BLaER1 (cell line): ENCODE data around the gene ARHGEF11.

Source experiments
- H3K27ac ChIP-seq: shearing (Covaris generic); formaldehyde crosslinking; 2 replicates; pipeline ENCODE4 v1.8.1; 2022
- H3K27me3 ChIP-seq: shearing (Covaris generic); formaldehyde crosslinking; 2 replicates; pipeline ENCODE4 v1.8.1; 2022
- H3K36me3 ChIP-seq: shearing (Covaris generic); formaldehyde crosslinking; 2 replicates; pipeline ENCODE4 v1.8.1; 2022
- H3K4me1 ChIP-seq: shearing (Covaris generic); formaldehyde crosslinking; 2 replicates; pipeline ENCODE4 v1.8.1; 2022
- H3K4me2 ChIP-seq: shearing (Covaris generic); formaldehyde crosslinking; 2 replicates; pipeline ENCODE4 v1.8.1; 2022
- H3K4me3 ChIP-seq: shearing (Covaris generic); formaldehyde crosslinking; 2 replicates; pipeline ENCODE4 v1.8.1; 2022
- H3K9ac ChIP-seq: shearing (Covaris generic); formaldehyde crosslinking; 2 replicates; pipeline ENCODE4 v1.8.1; 2022
- H3K9me3 ChIP-seq: shearing (Covaris generic); formaldehyde crosslinking; 2 replicates; pipeline ENCODE4 v1.8.1; 2022
- H4K20me1 ChIP-seq: shearing (Covaris generic); formaldehyde crosslinking; 2 replicates; pipeline ENCODE4 v1.8.1; 2022
- Cebpa-rat ChIP-seq: shearing (Covaris generic); IDR thresholded peaks from 2 replicates; pipeline ENCODE4 v1.8.1; 2022

ARHGEF11 gene

DNA sequence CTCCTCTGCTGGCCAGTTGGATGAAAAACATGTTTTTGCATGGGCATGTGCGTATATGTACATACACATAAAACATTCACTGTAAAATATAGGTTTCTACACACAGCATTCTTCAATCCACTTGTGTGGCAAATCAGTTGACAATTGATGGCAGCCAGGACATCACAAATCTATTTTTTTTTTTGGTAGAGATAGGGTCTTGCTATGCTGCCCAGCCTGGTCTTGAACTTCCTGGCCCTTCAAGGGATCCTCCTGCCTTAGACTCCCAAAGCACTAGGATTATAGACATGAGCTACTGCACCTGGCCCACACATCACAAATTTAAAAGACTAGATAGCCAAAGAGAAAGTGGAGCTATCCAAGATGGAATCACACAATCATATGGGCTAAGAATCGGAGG, 39.6 kb downstream of the ARHGEF11 start:
- no peaks in the 10 kb centered on the region for H3K36me3 ChIP-seq
- H3K27ac ChIP-seq: no peak overlapping the region
- H4K20me1 ChIP-seq: peaks cover 66% of the 10 kb centered on the region; the same call in 1 of the 2 replicates
- H3K4me1 ChIP-seq: peaks cover 7% of the 10 kb centered on the region
- no peaks in the 10 kb centered on the region; the same call in 1 of the 2 replicates for H3K27me3 ChIP-seq
- H3K9ac ChIP-seq: no peak overlapping the region
- no peaks in the 10 kb centered on the region for H3K9me3 ChIP-seq
- TF ChIP-seq Cebpa-rat: no peak
- H3K4me2 ChIP-seq: no peak overlapping the region
- H3K4me3 ChIP-seq: no peak overlapping the region

DNA sequence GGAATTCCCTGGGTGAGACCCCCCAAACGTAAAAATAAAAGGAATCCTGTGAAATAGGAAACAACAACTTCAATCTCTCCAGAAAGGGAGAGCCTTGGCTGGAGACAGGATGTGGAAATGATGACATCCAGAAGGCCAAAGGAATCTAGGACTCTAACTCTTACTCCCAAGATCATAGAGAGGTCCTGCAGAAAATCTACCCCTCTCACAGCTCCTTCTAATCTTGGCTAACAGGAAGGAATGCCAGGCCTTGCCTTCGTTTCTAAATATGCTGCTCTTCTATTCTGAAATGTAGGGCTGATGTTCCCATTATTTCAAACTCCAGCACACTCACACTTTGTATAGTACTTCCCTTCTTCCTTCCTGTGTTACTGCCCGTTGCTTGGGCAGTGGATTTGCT, 40.7 kb downstream of the ARHGEF11 start:
- H3K27me3 ChIP-seq: no peaks in the 10 kb centered on the region; the same call in 1 of the 2 replicates
- no peaks in the 10 kb centered on the region for H3K9me3 ChIP-seq
- H3K9ac ChIP-seq: no peak overlapping the region
- H3K4me2 ChIP-seq: peak overlapping the region; percentile 16; the same call in 1 of the 2 replicates
- H3K4me1 ChIP-seq: peaks cover 7% of the 10 kb centered on the region
- no peak overlapping the region for H3K27ac ChIP-seq
- peaks cover 68% of the 10 kb centered on the region; the same call in 1 of the 2 replicates for H4K20me1 ChIP-seq
- peaks cover 5% of the 10 kb centered on the region; the same call in 1 of the 2 replicates for H3K36me3 ChIP-seq
- no peak for TF ChIP-seq Cebpa-rat
- no peak overlapping the region for H3K4me3 ChIP-seq

DNA sequence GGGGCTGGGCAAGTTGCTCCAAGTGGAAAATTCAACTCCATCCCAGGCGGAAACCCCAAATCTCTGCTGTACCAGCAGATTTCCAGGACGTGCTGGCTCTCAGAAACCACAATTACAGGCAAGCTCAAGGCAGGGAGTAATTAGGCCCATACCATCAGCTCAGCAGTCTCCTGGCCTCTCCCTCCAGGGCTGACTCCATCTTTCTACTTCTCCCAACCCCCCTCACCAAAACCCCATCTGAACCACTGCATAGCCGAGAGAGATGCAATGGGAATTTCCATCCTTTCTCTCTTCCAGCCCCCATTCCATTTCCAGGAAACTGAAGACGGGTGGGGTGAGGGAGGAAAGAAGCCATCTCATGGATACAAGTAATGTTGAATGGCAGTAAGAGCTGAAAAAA, 41.2 kb downstream of the ARHGEF11 start:
- H3K4me2 ChIP-seq: no peak overlapping the region
- H3K4me1 ChIP-seq: peaks cover 7% of the 10 kb centered on the region
- no peaks in the 10 kb centered on the region; the same call in 1 of the 2 replicates for H3K27me3 ChIP-seq
- H3K27ac ChIP-seq: no peak overlapping the region
- H3K9me3 ChIP-seq: no peaks in the 10 kb centered on the region
- no peak for TF ChIP-seq Cebpa-rat
- H3K36me3 ChIP-seq: peaks cover 5% of the 10 kb centered on the region; the same call in 1 of the 2 replicates
- peaks cover 71% of the 10 kb centered on the region; the same call in 1 of the 2 replicates for H4K20me1 ChIP-seq
- no peak overlapping the region for H3K4me3 ChIP-seq
- H3K9ac ChIP-seq: no peak overlapping the region

DNA sequence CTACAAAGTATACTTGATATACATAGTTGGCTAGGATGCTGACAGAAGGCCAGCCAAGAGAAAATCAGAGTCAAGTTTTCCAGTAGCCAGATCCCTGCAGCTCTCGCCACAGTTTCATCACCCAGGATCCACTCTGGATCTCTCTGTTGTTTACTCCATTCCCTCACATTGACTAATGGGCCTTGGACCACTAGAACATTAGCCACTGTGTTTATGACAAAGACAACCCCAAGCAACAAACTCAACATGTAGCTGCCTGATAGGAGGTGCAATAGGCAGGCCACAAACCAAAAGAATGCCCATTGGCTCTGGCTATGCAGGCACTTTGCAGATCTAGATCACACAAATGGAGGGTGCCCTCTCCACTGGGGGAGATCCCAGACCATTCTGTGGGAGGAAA, 44.2 kb downstream of the ARHGEF11 start:
- Histone ChIP-seq H3K4me3 (no peak overlapping the region), H3K36me3 (peaks cover 5% of the 10 kb centered on the region; the same call in 1 of the 2 replicates), H3K27me3 (no peaks in the 10 kb centered on the region; the same call in 1 of the 2 replicates), H4K20me1 (peaks cover 77% of the 10 kb centered on the region; the same call in 1 of the 2 replicates), H3K4me1 (peaks cover 12% of the 10 kb centered on the region), H3K9ac (no peak overlapping the region), H3K4me2 (no peak overlapping the region), H3K9me3 (no peaks in the 10 kb centered on the region), H3K27ac (no peak overlapping the region)
- TF ChIP-seq Cebpa-rat: no peak

DNA sequence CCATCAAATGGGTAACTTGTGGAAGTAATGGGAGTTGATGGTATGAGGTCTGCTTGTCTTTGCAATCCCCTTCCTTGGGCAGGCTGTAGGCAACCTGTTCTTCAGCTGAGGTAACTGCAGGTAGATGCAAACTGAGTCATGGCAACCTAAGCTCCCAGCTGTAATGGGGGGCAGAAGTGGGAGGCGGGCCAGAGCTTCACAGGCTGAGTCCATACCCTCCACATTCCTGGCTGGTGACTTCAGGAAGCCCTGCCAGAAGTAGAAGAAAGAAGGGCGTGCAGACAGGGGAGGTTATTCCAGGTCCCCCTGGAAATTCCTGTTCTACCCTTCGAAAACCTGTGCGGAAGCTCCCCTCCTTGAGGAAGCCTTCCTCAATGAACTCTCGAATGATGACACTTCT, 44.9 kb downstream of the ARHGEF11 start:
- Histone ChIP-seq H3K27me3 (no peaks in the 10 kb centered on the region; the same call in 1 of the 2 replicates), H3K4me1 (peaks cover 12% of the 10 kb centered on the region), H3K36me3 (peaks cover 5% of the 10 kb centered on the region; the same call in 1 of the 2 replicates), H4K20me1 (peaks cover 80% of the 10 kb centered on the region; the same call in 1 of the 2 replicates), H3K9me3 (no peaks in the 10 kb centered on the region), H3K9ac (no peak overlapping the region), H3K27ac (no peak overlapping the region), H3K4me3 (no peak overlapping the region), H3K4me2 (no peak overlapping the region)
- no peak for TF ChIP-seq Cebpa-rat

DNA sequence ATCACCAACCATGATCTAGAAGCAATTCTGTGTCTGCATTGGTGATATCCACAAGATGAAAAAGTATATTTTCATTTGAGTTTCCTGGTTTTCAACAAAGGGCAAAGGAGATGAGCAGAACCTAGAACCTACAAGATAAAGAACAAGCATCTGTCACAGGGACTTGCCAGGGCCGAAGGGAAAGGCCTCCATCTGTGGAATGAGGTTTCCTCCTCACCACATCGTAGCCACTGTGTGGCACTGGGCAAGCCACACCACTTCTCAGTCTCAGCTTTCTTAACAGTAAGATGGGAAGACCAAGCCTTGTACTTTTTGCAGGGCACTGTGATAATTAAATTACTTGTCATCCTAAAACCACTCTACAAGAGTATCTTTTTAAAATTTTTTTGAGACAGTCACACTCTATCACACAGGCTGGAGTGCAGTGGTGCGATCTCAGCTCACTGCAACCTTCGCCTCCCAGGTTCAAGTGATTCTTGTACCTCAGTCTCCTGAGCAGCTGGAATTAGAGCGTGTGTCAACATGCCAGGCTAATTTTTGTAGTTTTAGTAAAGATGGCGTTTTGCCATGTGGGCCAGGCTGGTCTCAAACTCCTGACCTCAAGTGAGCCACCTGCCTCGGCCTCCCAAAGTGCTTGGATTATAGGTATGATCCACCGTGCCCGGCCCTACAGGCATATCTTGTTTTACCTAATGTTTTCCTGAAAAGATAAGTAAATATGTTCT, 45.8 kb downstream of the ARHGEF11 start:
- no peak overlapping the region for H3K4me2 ChIP-seq
- no peaks in the 10 kb centered on the region for H3K9me3 ChIP-seq
- peaks cover 6% of the 10 kb centered on the region for H3K4me1 ChIP-seq
- no peaks in the 10 kb centered on the region; the same call in 1 of the 2 replicates for H3K27me3 ChIP-seq
- H3K27ac ChIP-seq: no peak overlapping the region
- peaks cover 84% of the 10 kb centered on the region; the same call in 1 of the 2 replicates for H4K20me1 ChIP-seq
- H3K36me3 ChIP-seq: peaks cover 5% of the 10 kb centered on the region; the same call in 1 of the 2 replicates
- no peak for TF ChIP-seq Cebpa-rat
- H3K4me3 ChIP-seq: no peak overlapping the region
- H3K9ac ChIP-seq: no peak overlapping the region

DNA sequence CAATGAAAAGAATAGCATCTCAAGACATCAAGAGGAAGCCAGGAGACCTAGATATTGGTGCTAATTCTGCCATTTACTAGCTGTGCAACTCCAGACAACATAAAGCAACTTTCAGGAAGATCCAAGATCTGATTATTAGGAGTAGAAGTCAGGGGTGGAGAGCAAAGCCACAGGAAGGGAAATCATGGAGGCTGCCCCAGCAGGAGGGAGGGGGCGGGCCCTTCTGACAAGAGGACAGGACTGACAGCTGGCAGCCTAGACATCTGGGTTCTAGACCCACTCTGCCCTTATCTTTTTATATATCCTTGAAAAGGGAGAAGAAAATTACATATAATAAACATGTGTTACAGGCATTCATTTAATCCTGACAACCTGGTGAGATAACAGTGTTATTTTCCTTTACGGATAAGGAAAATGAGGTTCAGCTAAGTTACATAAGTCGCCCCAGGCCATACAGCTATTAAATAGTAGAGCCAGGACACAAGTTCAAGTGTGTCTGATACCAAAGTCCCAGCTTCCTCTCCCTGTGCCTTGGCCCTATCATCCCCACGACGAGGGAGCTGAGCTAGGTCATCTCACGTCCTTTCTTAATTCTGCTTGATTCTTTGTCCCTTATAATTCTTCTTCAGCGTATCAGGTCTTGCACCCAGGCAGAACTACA, 46.6 kb downstream of the ARHGEF11 start:
- Histone ChIP-seq H3K4me1 (0 out of 2 replicates have a peak, but pooled peaks cover 5% of the 10 kb centered on the region), H3K27ac (no peak overlapping the region), H3K36me3 (peaks cover 5% of the 10 kb centered on the region; the same call in 1 of the 2 replicates), H3K4me3 (no peak overlapping the region), H3K4me2 (no peak overlapping the region), H4K20me1 (peaks cover 84% of the 10 kb centered on the region; the same call in 1 of the 2 replicates), H3K9me3 (no peaks in the 10 kb centered on the region), H3K9ac (no peak overlapping the region), H3K27me3 (no peaks in the 10 kb centered on the region)
- TF ChIP-seq Cebpa-rat: no peak

DNA sequence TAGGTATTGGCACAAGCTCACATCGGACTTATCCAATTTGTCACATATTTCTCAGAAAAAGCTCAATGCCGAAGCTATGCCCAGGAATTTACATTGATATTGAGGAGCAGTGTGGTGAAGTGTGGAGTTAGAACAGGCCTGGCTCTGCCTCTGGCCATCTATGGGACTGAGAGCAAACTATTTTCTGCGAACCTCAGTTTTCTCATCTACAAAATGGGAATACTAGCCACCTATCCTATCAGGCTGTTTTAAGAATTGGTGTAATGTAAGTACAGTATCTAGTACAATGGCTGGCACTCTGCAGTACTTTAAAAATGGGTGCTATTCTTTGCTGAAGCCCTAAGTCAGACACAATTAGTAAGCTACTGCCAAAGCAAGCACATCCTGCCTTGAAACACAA, 47.2 kb downstream of the ARHGEF11 start:
- Histone ChIP-seq H3K27ac (no peak overlapping the region), H3K9ac (no peak overlapping the region), H4K20me1 (peaks cover 80% of the 10 kb centered on the region; the same call in 1 of the 2 replicates), H3K4me1 (0 out of 2 replicates have a peak, but pooled peaks cover 5% of the 10 kb centered on the region), H3K36me3 (peaks cover 5% of the 10 kb centered on the region; the same call in 1 of the 2 replicates), H3K4me3 (no peak overlapping the region), H3K27me3 (no peaks in the 10 kb centered on the region), H3K9me3 (no peaks in the 10 kb centered on the region), H3K4me2 (no peak overlapping the region)
- no peak for TF ChIP-seq Cebpa-rat

DNA sequence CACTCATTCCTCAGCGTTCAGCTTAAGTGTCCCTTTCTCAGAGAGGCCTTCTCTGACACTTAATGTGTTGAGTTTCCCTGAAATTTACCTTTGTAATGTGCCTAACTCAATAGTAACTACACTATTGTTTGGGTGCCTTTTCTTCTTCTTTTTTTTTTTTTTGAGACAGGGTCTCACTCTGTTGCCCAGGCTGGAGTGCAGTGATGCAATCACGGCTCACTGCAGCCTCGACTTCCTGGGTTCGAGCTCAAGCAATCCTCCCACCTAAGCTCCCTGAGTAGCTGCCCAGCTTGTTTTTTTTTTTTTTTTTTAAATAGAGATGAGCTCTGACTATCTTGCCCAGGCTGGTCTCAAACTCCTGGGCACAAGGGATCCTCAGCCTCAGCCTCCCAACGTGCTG, 50.1 kb downstream of the ARHGEF11 start:
- Histone ChIP-seq H3K9me3 (no peaks in the 10 kb centered on the region), H3K36me3 (peaks cover 11% of the 10 kb centered on the region), H3K4me2 (no peak overlapping the region), H4K20me1 (peaks cover 56% of the 10 kb centered on the region; the same call in 1 of the 2 replicates), H3K4me3 (no peak overlapping the region), H3K27me3 (no peaks in the 10 kb centered on the region), H3K27ac (no peak overlapping the region), H3K4me1 (0 out of 2 replicates have a peak, but pooled peaks cover 5% of the 10 kb centered on the region), H3K9ac (no peak overlapping the region)
- TF ChIP-seq Cebpa-rat: no peak
